Mammary epithelial cell (primary cell): ENCODE measurements around the gene TDRD10.

ENCODE experiments used
- CTCF ChIP-seq, 2 donors: IDR thresholded peaks in 1 of 2; conservative IDR thresholded peaks in 1 of 2; 2 replicates each; pipeline ENCODE4 v1.5.1; 2011 to 2012; ENCODE audit warnings: inconsistent platforms in 2 of 2, low read length in 2 of 2, mild to moderate bottlenecking in 2 of 2, control low read depth in 1 of 2, low read depth in 1 of 2; ENCODE audit not compliant: insufficient read depth in 1 of 2; ENCODE audit errors: extremely low read depth in 1 of 2
- EZH2 ChIP-seq: IDR thresholded peaks from 2 replicates; pipeline ENCODE4 v1.6.1; 2012; ENCODE audit warnings: low read length, inconsistent platforms, borderline replicate concordance

GRCh38 chr1:154572468-154573167 is 70.6 kb downstream of the TDRD10 start:
- TF ChIP-seq CTCF (conservative IDR thresholded peaks at IDR 0.05 in 1 of 2, IDR thresholded peaks at IDR 0.05 in 1 of 2; ENCODE audit: extremely low read depth in 1 of 2, insufficient read depth in 1 of 2, low read depth in 1 of 2, low read length in 2 of 2) (no peak), EZH2 (no peak)
